HL-60/S4 treated with retinoic acid at 250 ng/mL for 4 days and 3 days (cell line): ENCODE data around the gene OVOL1.

Experiments used
- in situ Hi-C: fragments of 300-500 bp; cut with MboI; formaldehyde crosslinking; loops from 2 replicates; pipeline ENCODE4 v1.7.0; 2022; ENCODE audit warnings: low sequenced_read_pairs

The OVOL1 gene

GRCh38 chr11:65790902-65791650, 4.2 kb downstream of the OVOL1 start:
- in situ Hi-C loops = no loop called here

- in situ Hi-C loops = no loop called here
Observed at GRCh38 chr11:65791719-65792213, 4.9 kb downstream of the OVOL1 start.

- in situ Hi-C loops = no loop called here
Observed at GRCh38 chr11:65792456-65792855, 5.6 kb downstream of the OVOL1 start.

GRCh38 chr11:65793144-65793581, 6.3 kb downstream of the OVOL1 start:
- in situ Hi-C loops = no loop called here

- in situ Hi-C loops = no loop called here
Observed at GRCh38 chr11:65793625-65794400, 7.0 kb downstream of the OVOL1 start.

GRCh38 chr11:65794570-65795510, 8.0 kb downstream of the OVOL1 start:
- in situ Hi-C loops = no loop called here

- in situ Hi-C loops = no loop called here
Observed at GRCh38 chr11:65796726-65797601, 10.1 kb downstream of the OVOL1 start.

GRCh38 chr11:65797711-65798110, 10.8 kb downstream of the OVOL1 start:
- in situ Hi-C loops = no loop called here

- in situ Hi-C loops = no loop called here
Observed at GRCh38 chr11:65798882-65799281, 12.0 kb downstream of the OVOL1 start.

- in situ Hi-C loops = no loop called here
Observed at GRCh38 chr11:65801153-65801987, 14.5 kb downstream of the OVOL1 start.

GRCh38 chr11:65802841-65803240, 16.0 kb downstream of the OVOL1 start:
- in situ Hi-C loops = no loop called here

GRCh38 chr11:65803797-65804492, 17.1 kb downstream of the OVOL1 start:
- in situ Hi-C loops = no loop called here

GRCh38 chr11:65806979-65807378, 20.1 kb downstream of the OVOL1 start:
- in situ Hi-C loops = no loop called here

- in situ Hi-C loops = no loop called here
Observed at GRCh38 chr11:65808744-65809341, 22.0 kb downstream of the OVOL1 start.

GRCh38 chr11:65809496-65809895, 22.6 kb downstream of the OVOL1 start:
- in situ Hi-C loops = no loop called here

- in situ Hi-C loops = no loop called here
Observed at GRCh38 chr11:65810046-65810868, 23.4 kb downstream of the OVOL1 start.

GRCh38 chr11:65811764-65812475, 25.1 kb downstream of the OVOL1 start:
- in situ Hi-C loops = no loop called here
